Measurements from ENCODE around the gene PCED1B. TPM values are rescaled to one million over a fixed set of nuclear protein-coding genes. Genes with fewer than 3 reads are reported as not detected.

The PCED1B gene
- total RNA-seq, 1 donor from 2014 or later, result 7.6 TPM

GRCh38 chr12:47156167-47156736 lies 76.8 kb downstream of the PCED1B start:
- peak; percentile 72 for ATAC-seq
- no peak for DNase-seq

GRCh38 chr12:47158792-47159191 lies 79.4 kb downstream of the PCED1B start:
- H3K27me3 ChIP-seq, result no peaks in the 10 kb centered on the region
- no peak overlapping the region for H3K27ac ChIP-seq
- peaks cover 7% of the 10 kb centered on the region for H3K4me1 ChIP-seq
- DNase-seq, result no peak
- no peaks in the 10 kb centered on the region for H3K9me3 ChIP-seq
- H3K36me3 ChIP-seq, result no peaks in the 10 kb centered on the region
- intact Hi-C loops (cut with DNase I), result no loop called here
- H3K4me3 ChIP-seq, result no peak overlapping the region
- ATAC-seq, result no peak
- TF ChIP-seq CTCF (IDR thresholded peaks at IDR 0.05), result no peak

More at GRCh38 chr12:47156167-47156736, 76.8 kb downstream of the PCED1B start:
- Histone ChIP-seq H3K9me3 (no peaks in the 10 kb centered on the region), H3K4me3 (no peak overlapping the region), H3K27me3 (no peaks in the 10 kb centered on the region), H3K4me1 (peaks cover 7% of the 10 kb centered on the region), H3K36me3 (no peaks in the 10 kb centered on the region), H3K27ac (peak overlapping the region; percentile 26)
- no peak for TF ChIP-seq CTCF (IDR thresholded peaks at IDR 0.05)
- intact Hi-C loops (cut with DNase I), result no loop called here

GRCh38 chr12:47159348-47159747 lies 79.9 kb downstream of the PCED1B start:
- Histone ChIP-seq H3K4me3 (no peak overlapping the region), H3K27ac (no peak overlapping the region), H3K4me1 (peaks cover 7% of the 10 kb centered on the region), H3K36me3 (no peaks in the 10 kb centered on the region), H3K27me3 (no peaks in the 10 kb centered on the region), H3K9me3 (no peaks in the 10 kb centered on the region)
- TF ChIP-seq CTCF (IDR thresholded peaks at IDR 0.05), result no peak
- DNase-seq (no peak), ATAC-seq (no peak)
- intact Hi-C loops (cut with DNase I), result no loop called here

- H3K4me1 ChIP-seq, result peaks cover 7% of the 10 kb centered on the region
- DNase-seq, result no peak
- no peak overlapping the region for H3K4me3 ChIP-seq
- no peak for TF ChIP-seq CTCF (IDR thresholded peaks at IDR 0.05)
- intact Hi-C loops (cut with DNase I), result no loop called here
- H3K9me3 ChIP-seq, result no peaks in the 10 kb centered on the region
- H3K27me3 ChIP-seq, result no peaks in the 10 kb centered on the region
- peak; percentile 73 for ATAC-seq
- no peaks in the 10 kb centered on the region for H3K36me3 ChIP-seq
- H3K27ac ChIP-seq, result no peak overlapping the region
Measured at GRCh38 chr12:47160316-47161244, 81.2 kb downstream of the PCED1B start.

- ATAC-seq (no peak), DNase-seq (no peak)
- Histone ChIP-seq H3K4me1 (no peaks in the 10 kb centered on the region), H3K27me3 (no peaks in the 10 kb centered on the region), H3K36me3 (no peaks in the 10 kb centered on the region), H3K27ac (no peak overlapping the region), H3K9me3 (no peaks in the 10 kb centered on the region), H3K4me3 (no peak overlapping the region)
- no peak for TF ChIP-seq CTCF (IDR thresholded peaks at IDR 0.05)
- intact Hi-C loops (cut with DNase I), result no loop called here
Measured at GRCh38 chr12:47164116-47164515, 84.7 kb downstream of the PCED1B start.
